ENCODE results near the gene EFCAB6.

EFCAB6 gene

GRCh38 chr22:43723816-43724215, 88.3 kb downstream of the EFCAB6 start:
- Histone ChIP-seq H3K9me3 (ENCODE audit: control insufficient read depth, insufficient read depth, low read length) (no peaks in the 10 kb centered on the region), H3K79me2 (ENCODE audit: control insufficient read depth, low read length) (no peaks in the 10 kb centered on the region), H3K4me1 (ENCODE audit: control insufficient read depth, low read length) (peaks cover 6% of the 10 kb centered on the region), H3K4me3 (ENCODE audit: low read length) (no peak overlapping the region), H4K20me1 (ENCODE audit: control insufficient read depth, insufficient read depth, low read depth, low read length) (0 out of 2 replicates have a peak, but pooled peaks cover 3% of the 10 kb centered on the region), H3K27ac (ENCODE audit: low read depth, low read length) (no peak overlapping the region), H3F3A (ENCODE audit: control insufficient read depth, insufficient read depth) (no peaks in the 10 kb centered on the region), H3K36me3 (ENCODE audit: control insufficient read depth, low read length) (no peaks in the 10 kb centered on the region), H3K27me3 (ENCODE audit: control insufficient read depth, low read length) (peaks cover 3% of the 10 kb centered on the region; the same call in 1 of the 2 replicates), H3K9me2 (replicated peaks; ENCODE audit: control insufficient read depth, low read length) (no peaks in the 10 kb centered on the region), H3K4me2 (ENCODE audit: low read length) (no peak overlapping the region)
- no peak for TF ChIP-seq CTCF (IDR thresholded peaks at IDR 0.05; ENCODE audit: low read depth, low read length, poor library complexity, severe bottlenecking)
- TF ChIP-seq EZH2phosphoT487 (IDR thresholded peaks at IDR 0.05; ENCODE audit: borderline replicate concordance, low read length) = no peak

- H3K79me2 ChIP-seq (ENCODE audit: control insufficient read depth, low read length) = no peaks in the 10 kb centered on the region
- H4K20me1 ChIP-seq (ENCODE audit: control insufficient read depth, insufficient read depth, low read depth, low read length) = 0 out of 2 replicates have a peak, but pooled peaks cover 3% of the 10 kb centered on the region
- H3K27me3 ChIP-seq (ENCODE audit: control insufficient read depth, low read length) = peaks cover 7% of the 10 kb centered on the region; the same call in 1 of the 2 replicates
- TF ChIP-seq EZH2phosphoT487 (IDR thresholded peaks at IDR 0.05; ENCODE audit: borderline replicate concordance, low read length) (no peak), CTCF (IDR thresholded peaks at IDR 0.05; ENCODE audit: low read depth, low read length, poor library complexity, severe bottlenecking) (no peak)
- H3K4me1 ChIP-seq (ENCODE audit: control insufficient read depth, low read length) = peaks cover 6% of the 10 kb centered on the region
- H3K9me3 ChIP-seq (ENCODE audit: control insufficient read depth, insufficient read depth, low read length) = no peaks in the 10 kb centered on the region
- no peaks in the 10 kb centered on the region for H3K9me2 ChIP-seq (replicated peaks; ENCODE audit: control insufficient read depth, low read length)
- no peak overlapping the region for H3K4me2 ChIP-seq (ENCODE audit: low read length)
- H3F3A ChIP-seq (ENCODE audit: control insufficient read depth, insufficient read depth) = no peaks in the 10 kb centered on the region
- H3K36me3 ChIP-seq (ENCODE audit: control insufficient read depth, low read length) = no peaks in the 10 kb centered on the region
- no peak overlapping the region for H3K27ac ChIP-seq (ENCODE audit: low read depth, low read length)
- no peak overlapping the region for H3K4me3 ChIP-seq (ENCODE audit: low read length)
Observed at GRCh38 chr22:43722444-43722843, 89.7 kb downstream of the EFCAB6 start.

- no peak for TF ChIP-seq CTCF (IDR thresholded peaks at IDR 0.05; ENCODE audit: low read depth, low read length, poor library complexity, severe bottlenecking)
- no peak for TF ChIP-seq EZH2phosphoT487 (IDR thresholded peaks at IDR 0.05; ENCODE audit: borderline replicate concordance, low read length)
- Histone ChIP-seq H3K27me3 (ENCODE audit: control insufficient read depth, low read length) (peaks cover 10% of the 10 kb centered on the region; the same call in 1 of the 2 replicates), H3K4me1 (ENCODE audit: control insufficient read depth, low read length) (peaks cover 6% of the 10 kb centered on the region), H4K20me1 (ENCODE audit: control insufficient read depth, insufficient read depth, low read depth, low read length) (0 out of 2 replicates have a peak, but pooled peaks cover 3% of the 10 kb centered on the region), H3K79me2 (ENCODE audit: control insufficient read depth, low read length) (no peaks in the 10 kb centered on the region), H3K4me2 (ENCODE audit: low read length) (no peak overlapping the region), H3K27ac (ENCODE audit: low read depth, low read length) (no peak overlapping the region), H3K36me3 (ENCODE audit: control insufficient read depth, low read length) (no peaks in the 10 kb centered on the region), H3K4me3 (ENCODE audit: low read length) (no peak overlapping the region), H3K9me3 (ENCODE audit: control insufficient read depth, insufficient read depth, low read length) (no peaks in the 10 kb centered on the region), H3F3A (ENCODE audit: control insufficient read depth, insufficient read depth) (no peaks in the 10 kb centered on the region), H3K9me2 (replicated peaks; ENCODE audit: control insufficient read depth, low read length) (no peaks in the 10 kb centered on the region)
Observed at GRCh38 chr22:43720716-43721115, 91.4 kb downstream of the EFCAB6 start.

All from DOHH2 (cell line).